ENCODE data around the gene TRIM59. TPM values are rescaled to one million over a fixed set of nuclear protein-coding genes. Genes with fewer than 3 reads are reported as not detected.

Gene TRIM59
- total RNA-seq, 6 experiments from 2014 or later, result 0.07 to 0.56 (median 0.31) TPM

DNA sequence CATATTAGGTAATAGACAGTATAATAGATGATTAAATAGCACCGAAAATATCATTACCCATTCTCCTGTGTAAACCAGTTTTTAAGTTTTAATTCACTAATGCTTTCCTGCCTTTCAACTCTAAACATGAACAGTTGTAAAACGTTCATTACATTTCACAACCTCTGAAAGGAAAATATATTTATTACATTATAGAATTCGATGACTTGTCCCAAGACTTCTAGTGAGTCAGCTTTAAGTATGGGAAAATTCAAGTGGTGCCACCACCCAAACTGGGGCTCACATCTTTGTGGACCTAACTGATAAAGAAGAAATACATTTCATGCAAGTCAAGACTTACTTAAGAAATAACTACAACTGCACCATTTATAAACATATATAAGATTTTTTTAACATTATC is 2.0 kb downstream of the TRIM59 start:
- intact Hi-C loops (cut with DNase I), result no loop called here
- H3K9me3 ChIP-seq, result no peaks in the 10 kb centered on the region
- ATAC-seq (no peak), DNase-seq (no peak)
- no peak overlapping the region for H3K4me3 ChIP-seq
- no peaks in the 10 kb centered on the region for H3K36me3 ChIP-seq
- no peak overlapping the region for H3K27ac ChIP-seq
- TF ChIP-seq, protein P1, sequence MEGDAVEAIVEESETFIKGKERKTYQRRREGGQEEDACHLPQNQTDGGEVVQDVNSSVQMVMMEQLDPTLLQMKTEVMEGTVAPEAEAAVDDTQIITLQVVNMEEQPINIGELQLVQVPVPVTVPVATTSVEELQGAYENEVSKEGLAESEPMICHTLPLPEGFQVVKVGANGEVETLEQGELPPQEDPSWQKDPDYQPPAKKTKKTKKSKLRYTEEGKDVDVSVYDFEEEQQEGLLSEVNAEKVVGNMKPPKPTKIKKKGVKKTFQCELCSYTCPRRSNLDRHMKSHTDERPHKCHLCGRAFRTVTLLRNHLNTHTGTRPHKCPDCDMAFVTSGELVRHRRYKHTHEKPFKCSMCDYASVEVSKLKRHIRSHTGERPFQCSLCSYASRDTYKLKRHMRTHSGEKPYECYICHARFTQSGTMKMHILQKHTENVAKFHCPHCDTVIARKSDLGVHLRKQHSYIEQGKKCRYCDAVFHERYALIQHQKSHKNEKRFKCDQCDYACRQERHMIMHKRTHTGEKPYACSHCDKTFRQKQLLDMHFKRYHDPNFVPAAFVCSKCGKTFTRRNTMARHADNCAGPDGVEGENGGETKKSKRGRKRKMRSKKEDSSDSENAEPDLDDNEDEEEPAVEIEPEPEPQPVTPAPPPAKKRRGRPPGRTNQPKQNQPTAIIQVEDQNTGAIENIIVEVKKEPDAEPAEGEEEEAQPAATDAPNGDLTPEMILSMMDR (IDR thresholded peaks at IDR 0.05), result no peak
- no peak for TF ChIP-seq POLR2A (IDR thresholded peaks at IDR 0.05)
- peaks cover 0 to 5% (median 0%) of the 10 kb centered on the region in 4 donors for H3K4me1 ChIP-seq
- 75% methylated on average over 3 of the region's 3 CpGs for WGBS (ENCODE audit: insufficient coverage, low coverage, low lambda C conversion rate, missing lambda C conversion rate)
- no peaks in the 10 kb centered on the region for H3K27me3 ChIP-seq

DNA sequence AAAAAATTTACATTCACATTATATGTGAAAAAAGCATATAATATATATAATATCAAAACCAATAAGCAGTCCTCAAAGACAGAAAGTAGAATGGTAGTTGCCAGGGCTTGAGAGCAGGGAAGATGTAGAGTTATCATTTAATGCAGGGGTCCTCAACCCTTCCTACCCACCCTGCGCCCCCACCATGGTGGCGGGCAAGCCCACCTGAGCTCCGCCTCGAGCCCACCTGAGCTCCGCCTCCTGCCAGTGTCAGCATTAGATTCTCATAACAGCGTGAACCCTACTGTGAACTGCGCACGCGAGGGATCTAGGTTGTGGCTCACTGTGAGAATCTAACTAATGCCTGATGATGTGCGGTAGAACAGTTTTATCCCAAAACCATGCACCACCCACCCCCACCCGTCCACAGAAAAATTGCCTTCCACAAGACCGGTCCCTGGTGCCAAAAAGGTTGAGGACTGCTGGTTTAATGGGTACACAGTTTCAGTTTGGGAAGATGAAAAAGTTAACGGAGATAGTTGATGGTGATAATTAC is 3.0 kb downstream of the TRIM59 start:
- Histone ChIP-seq H3K9me3 (no peaks in the 10 kb centered on the region), H3K27ac (no peak overlapping the region), H3K27me3 (no peaks in the 10 kb centered on the region), H3K4me1 (peaks cover 0 to 5% (median 0%) of the 10 kb centered on the region in 4 donors), H3K36me3 (no peaks in the 10 kb centered on the region), H3K4me3 (no peak overlapping the region)
- TF ChIP-seq, protein P1 (IDR thresholded peaks at IDR 0.05), result no peak
- TF ChIP-seq POLR2A (IDR thresholded peaks at IDR 0.05), result no peak
- intact Hi-C loops (cut with DNase I), result no loop called here
- WGBS (ENCODE audit: insufficient coverage, low coverage, low lambda C conversion rate, missing lambda C conversion rate), result 93% methylated on average over 9 of the region's 13 CpGs
- no peak for DNase-seq
- no peak for ATAC-seq

DNA sequence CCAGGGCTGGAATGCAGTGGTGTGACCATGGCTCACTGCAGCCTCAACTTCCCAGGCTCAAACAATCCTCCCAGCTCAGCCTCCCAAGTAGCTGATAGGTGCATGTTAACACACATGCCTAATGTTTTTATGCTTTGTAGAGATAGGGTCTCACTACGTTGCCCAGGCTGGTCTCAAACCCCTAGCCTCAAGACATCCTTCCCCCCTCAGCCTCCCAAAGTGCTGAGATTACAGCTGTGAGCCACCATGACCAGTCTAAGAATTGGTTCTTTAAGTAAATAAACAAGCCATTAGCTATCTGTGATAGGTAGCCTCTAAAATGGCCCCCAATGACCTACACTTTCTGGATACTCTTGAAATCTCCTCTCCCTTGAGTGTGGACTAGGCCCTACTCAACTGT is 3.7 kb downstream of the TRIM59 start:
- H3K36me3 ChIP-seq, result no peaks in the 10 kb centered on the region
- intact Hi-C loops (cut with DNase I), result no loop called here
- no peak for DNase-seq
- no peaks in the 10 kb centered on the region for H3K27me3 ChIP-seq
- no peak overlapping the region for H3K4me3 ChIP-seq
- no CpG with 5 or more reads among the region's 1 CpG for WGBS (ENCODE audit: insufficient coverage, low coverage, low lambda C conversion rate, missing lambda C conversion rate)
- no peak for TF ChIP-seq POLR2A (IDR thresholded peaks at IDR 0.05)
- TF ChIP-seq, protein P1 (IDR thresholded peaks at IDR 0.05), result no peak
- H3K9me3 ChIP-seq, result no peaks in the 10 kb centered on the region
- H3K27ac ChIP-seq, result no peak overlapping the region
- H3K4me1 ChIP-seq, result peaks cover 0 to 5% (median 0%) of the 10 kb centered on the region in 4 donors
- ATAC-seq, result no peak

DNA sequence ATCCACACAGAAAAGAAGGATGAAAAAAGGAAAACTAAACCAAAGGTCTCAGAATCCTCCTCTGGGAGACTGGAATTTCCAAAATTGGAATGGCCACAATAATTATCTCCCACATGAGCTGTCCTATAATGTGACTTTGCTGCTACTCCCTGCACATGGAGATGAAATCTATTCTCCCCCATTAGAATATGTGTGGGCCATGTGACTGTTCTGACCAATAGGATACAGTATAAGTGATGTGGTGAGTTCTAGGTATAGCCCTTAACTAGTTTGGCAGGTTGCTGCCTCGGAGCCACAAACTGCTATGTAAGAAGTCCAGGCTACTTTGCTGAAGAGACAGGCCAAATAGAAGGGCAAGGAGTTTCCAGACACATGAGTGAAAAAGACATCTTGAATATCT is 5.2 kb downstream of the TRIM59 start:
- no peaks in the 10 kb centered on the region for H3K36me3 ChIP-seq
- intact Hi-C loops (cut with DNase I), result no loop called here

More for the DNA sequence above, 5.2 kb downstream of the TRIM59 start:
- H3K9me3 ChIP-seq, result no peaks in the 10 kb centered on the region
- H3K4me1 ChIP-seq, result no peaks in the 10 kb centered on the region
- TF ChIP-seq, protein P1 (IDR thresholded peaks at IDR 0.05), result no peak
- no peak for TF ChIP-seq POLR2A (IDR thresholded peaks at IDR 0.05)
- WGBS (ENCODE audit: insufficient coverage, low coverage, low lambda C conversion rate, missing lambda C conversion rate), result no CpG with 5 or more reads among the region's 1 CpG
- no peak overlapping the region for H3K27ac ChIP-seq
- H3K27me3 ChIP-seq, result no peaks in the 10 kb centered on the region
- DNase-seq (no peak), ATAC-seq (no peak)
- no peak overlapping the region for H3K4me3 ChIP-seq
